ENCODE data around the gene TGFBR3L.
A peak's percentile ranks its signal among the peaks of the same experiment; 100 is the strongest.

TGFBR3L gene

GRCh38 chr19:7904074-7905020 lies 10.3 kb upstream of the TGFBR3L start:
- DNase-seq (ENCODE audit: low spot score), result peak; percentile 62

GRCh38 chr19:7905268-7905667 lies 9.4 kb upstream of the TGFBR3L start:
- no peak for DNase-seq (ENCODE audit: low spot score)

GRCh38 chr19:7905859-7906258 lies 8.8 kb upstream of the TGFBR3L start:
- DNase-seq (ENCODE audit: low spot score), result no peak

GRCh38 chr19:7907122-7907521 lies 7.5 kb upstream of the TGFBR3L start:
- no peak for DNase-seq (ENCODE audit: low spot score)

- DNase-seq (ENCODE audit: low spot score), result no peak
Measured at GRCh38 chr19:7907544-7907943, 7.1 kb upstream of the TGFBR3L start.

GRCh38 chr19:7908078-7908699 lies 6.4 kb upstream of the TGFBR3L start:
- no peak for DNase-seq (ENCODE audit: low spot score)

GRCh38 chr19:7908742-7909461 lies 5.7 kb upstream of the TGFBR3L start:
- DNase-seq (ENCODE audit: low spot score), result no peak

- DNase-seq (ENCODE audit: low spot score), result no peak
Measured at GRCh38 chr19:7909471-7910067, 5.1 kb upstream of the TGFBR3L start.

GRCh38 chr19:7910321-7911161 lies 4.1 kb upstream of the TGFBR3L start:
- DNase-seq (ENCODE audit: low spot score), result no peak

GRCh38 chr19:7911508-7912143 lies 3.0 kb upstream of the TGFBR3L start:
- DNase-seq (ENCODE audit: low spot score), result no peak

- no peak for DNase-seq (ENCODE audit: low spot score)
Measured at GRCh38 chr19:7912144-7912696, 2.4 kb upstream of the TGFBR3L start.

- no peak for DNase-seq (ENCODE audit: low spot score)
Measured at GRCh38 chr19:7912697-7913564, 1.7 kb upstream of the TGFBR3L start.

GRCh38 chr19:7913652-7914051 lies 978 bp upstream of the TGFBR3L start:
- no peak for DNase-seq (ENCODE audit: low spot score)

GRCh38 chr19:7914099-7914498 lies 531 bp upstream of the TGFBR3L start:
- DNase-seq (ENCODE audit: low spot score), result no peak

GRCh38 chr19:7915250-7916102 lies 846 bp downstream of the TGFBR3L start:
- DNase-seq (ENCODE audit: low spot score), result no peak

- peak; percentile 15 for DNase-seq (ENCODE audit: low spot score)
Measured at GRCh38 chr19:7916103-7916954, 1.7 kb downstream of the TGFBR3L start.

GRCh38 chr19:7916955-7917266 lies 2.3 kb downstream of the TGFBR3L start:
- no peak for DNase-seq (ENCODE audit: low spot score)

Measured in AG08395 (cell line).